ENCODE data around the gene PHLDA3.

DNA sequence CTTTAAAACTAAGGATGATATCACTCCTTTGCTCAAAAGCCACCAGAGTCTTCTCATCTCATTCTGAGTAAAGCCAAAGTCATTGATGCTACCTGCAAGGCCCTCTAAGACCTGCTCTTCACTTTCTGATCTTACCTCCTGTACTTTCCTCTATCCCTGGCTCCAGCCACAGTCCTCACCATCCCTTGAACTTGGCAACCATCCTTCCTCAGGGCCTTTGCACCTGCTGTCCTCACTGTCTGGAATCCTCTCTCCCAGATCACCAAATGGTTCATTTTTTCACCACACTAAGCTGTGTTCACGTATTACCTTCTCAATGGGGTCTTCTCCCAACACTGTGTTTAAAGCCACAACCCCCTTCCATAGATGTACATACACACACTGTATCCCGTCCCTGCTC is 4.3 kb upstream of the PHLDA3 start:
- TF ChIP-seq POLR2A (IDR thresholded peaks at IDR 0.05; ENCODE audit: low read length) (no peak), GATA1 (IDR thresholded peaks at IDR 0.05; ENCODE audit: low read depth, low read length) (no peak)
